ENCODE measurements around the gene FBXO10. TPM values are rescaled to one million over a fixed set of nuclear protein-coding genes. Genes with fewer than 3 reads are reported as not detected.

FBXO10 gene
- total RNA-seq, 2 donors from 2014 or later: 5.5 to 5.7 TPM

- no peak for TF ChIP-seq CTCF (IDR thresholded peaks at IDR 0.05)
- no peak for DNase-seq (ENCODE audit: low spot score)
- H3K9me3 ChIP-seq: no peaks in the 10 kb centered on the region
- no peak overlapping the region for H3K4me3 ChIP-seq
- H3K36me3 ChIP-seq: peaks cover 45% of the 10 kb centered on the region
- H3K27ac ChIP-seq: no peak overlapping the region
- no peaks in the 10 kb centered on the region for H3K27me3 ChIP-seq
- H3K4me1 ChIP-seq: no peaks in the 10 kb centered on the region
These were observed 41.3 kb downstream of the FBXO10 start for GRCh38 chr9:37534901-37535300.

- Histone ChIP-seq H3K4me3 (no peak overlapping the region), H3K27me3 (no peaks in the 10 kb centered on the region), H3K36me3 (peaks cover 45% of the 10 kb centered on the region), H3K27ac (no peak overlapping the region), H3K9me3 (no peaks in the 10 kb centered on the region), H3K4me1 (no peaks in the 10 kb centered on the region)
- no peak for TF ChIP-seq CTCF (IDR thresholded peaks at IDR 0.05)
- no peak for DNase-seq (ENCODE audit: low spot score)
These were observed 41.8 kb downstream of the FBXO10 start for GRCh38 chr9:37534412-37534811.

DNA sequence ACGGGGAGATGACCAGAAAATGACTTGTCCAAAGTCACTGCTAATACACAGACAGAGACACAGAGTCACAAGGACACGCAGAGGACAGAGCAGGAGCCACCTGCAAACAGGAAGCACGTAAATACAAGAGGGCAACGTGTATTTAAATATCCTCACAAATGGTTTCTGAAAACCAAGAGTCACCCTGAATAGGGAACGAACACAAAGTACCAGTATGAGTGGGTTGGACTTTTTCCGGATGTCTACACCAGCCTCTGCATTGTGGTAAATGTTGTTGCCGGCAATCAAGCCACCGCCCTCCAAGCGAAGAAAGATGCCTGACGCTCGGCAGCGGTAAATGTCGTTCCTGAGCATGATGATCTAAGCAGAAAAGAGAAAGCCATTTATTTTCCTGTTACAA, 44.5 kb downstream of the FBXO10 start:
- no peaks in the 10 kb centered on the region for H3K9me3 ChIP-seq
- no peak for TF ChIP-seq CTCF (IDR thresholded peaks at IDR 0.05)
- no peaks in the 10 kb centered on the region for H3K27me3 ChIP-seq
- peaks cover 36% of the 10 kb centered on the region for H3K36me3 ChIP-seq
- no peak overlapping the region for H3K27ac ChIP-seq
- H3K4me3 ChIP-seq: no peak overlapping the region
- DNase-seq (ENCODE audit: low spot score): no peak
- H3K4me1 ChIP-seq: no peaks in the 10 kb centered on the region

GRCh38 chr9:37528652-37529471, 47.3 kb downstream of the FBXO10 start:
- no peak for DNase-seq (ENCODE audit: low spot score)
- H3K36me3 ChIP-seq: peaks cover 41% of the 10 kb centered on the region
- no peaks in the 10 kb centered on the region for H3K9me3 ChIP-seq
- no peaks in the 10 kb centered on the region for H3K4me1 ChIP-seq
- no peaks in the 10 kb centered on the region for H3K27me3 ChIP-seq
- no peak overlapping the region for H3K27ac ChIP-seq
- no peak for TF ChIP-seq CTCF (IDR thresholded peaks at IDR 0.05)
- no peak overlapping the region for H3K4me3 ChIP-seq

DNA sequence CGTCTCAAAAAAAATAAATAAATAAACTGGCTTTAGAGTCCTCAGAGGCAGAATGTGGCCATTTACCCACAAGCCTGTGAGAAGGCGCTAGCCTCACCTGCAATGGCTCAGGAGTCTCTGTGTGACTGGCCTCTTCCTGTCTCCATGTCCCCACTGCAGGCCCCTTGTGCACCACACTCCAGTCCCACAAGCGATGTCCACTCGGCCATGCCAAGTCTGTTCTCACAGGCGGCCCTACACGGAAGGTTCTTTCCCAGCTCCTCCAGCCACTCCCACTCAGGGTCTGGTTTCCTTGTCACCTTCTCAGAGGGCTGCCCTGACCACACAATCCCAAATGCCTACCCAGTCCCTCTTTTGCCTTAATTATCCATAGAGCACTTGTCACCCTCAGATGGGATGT, 52.3 kb downstream of the FBXO10 start:
- H3K4me1 ChIP-seq: no peaks in the 10 kb centered on the region
- H3K36me3 ChIP-seq: peaks cover 32% of the 10 kb centered on the region
- H3K9me3 ChIP-seq: no peaks in the 10 kb centered on the region
- no peak overlapping the region for H3K4me3 ChIP-seq
- H3K27ac ChIP-seq: no peak overlapping the region
- no peak for TF ChIP-seq CTCF (IDR thresholded peaks at IDR 0.05)
- no peaks in the 10 kb centered on the region for H3K27me3 ChIP-seq
- DNase-seq (ENCODE audit: low spot score): no peak

GRCh38 chr9:37522971-37523370, 53.2 kb downstream of the FBXO10 start:
- Histone ChIP-seq H3K4me3 (no peak overlapping the region), H3K27ac (no peak overlapping the region), H3K9me3 (no peaks in the 10 kb centered on the region), H3K36me3 (peaks cover 29% of the 10 kb centered on the region), H3K27me3 (no peaks in the 10 kb centered on the region), H3K4me1 (no peaks in the 10 kb centered on the region)
- no peak for TF ChIP-seq CTCF (IDR thresholded peaks at IDR 0.05)
- no peak for DNase-seq (ENCODE audit: low spot score)

Measured in right atrium auricular region (tissue), 2 donors.